Measurements from ENCODE around the gene HCFC2.

DNA sequence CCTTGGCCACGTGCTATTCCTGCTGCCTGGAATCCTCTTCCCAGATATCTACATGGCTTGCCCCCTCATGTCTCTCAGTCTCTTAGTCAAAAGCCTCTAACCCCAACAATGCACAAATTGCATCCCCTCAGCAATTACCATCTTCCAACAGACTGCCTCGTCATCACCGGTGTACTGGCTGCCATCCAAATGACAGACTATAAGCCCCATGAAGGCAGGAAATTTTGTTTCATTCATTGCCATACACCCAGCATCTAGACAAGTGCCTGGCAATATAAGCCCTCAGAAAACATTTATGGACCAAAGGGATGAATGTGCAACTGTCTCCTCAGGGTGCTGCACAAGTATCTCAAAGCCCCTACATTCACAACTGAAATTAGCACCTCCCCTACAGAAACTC lies 20.2 kb upstream of the HCFC2 start:
- TF ChIP-seq HDAC2 (IDR thresholded peaks at IDR 0.05; ENCODE audit: borderline replicate concordance in 1 of 2, low read depth in 2 of 2, low read length in 2 of 2) (no peak), USF2 (IDR thresholded peaks at IDR 0.05; ENCODE audit: low read length) (no peak), E2F6 (IDR thresholded peaks at IDR 0.05) (no peak), KDM1A (IDR thresholded peaks at IDR 0.05; ENCODE audit: borderline replicate concordance, low read length) (no peak), POLR2A (IDR thresholded peaks at IDR 0.05; ENCODE audit: control extremely low read depth in 1 of 2, low read depth in 2 of 2, low read length in 2 of 2) (no peak), POLR2AphosphoS5 (IDR thresholded peaks at IDR 0.05; ENCODE audit: low read depth, low read length) (no peak), SAP30 (IDR thresholded peaks at IDR 0.05; ENCODE audit: insufficient read depth, insufficient replicate concordance, low read length) (no peak), CHD2 (IDR thresholded peaks at IDR 0.05; ENCODE audit: low read length) (no peak)
- TF ChIP-seq, protein P1, sequence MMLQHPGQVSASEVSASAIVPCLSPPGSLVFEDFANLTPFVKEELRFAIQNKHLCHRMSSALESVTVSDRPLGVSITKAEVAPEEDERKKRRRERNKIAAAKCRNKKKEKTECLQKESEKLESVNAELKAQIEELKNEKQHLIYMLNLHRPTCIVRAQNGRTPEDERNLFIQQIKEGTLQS (IDR thresholded peaks at IDR 0.05; ENCODE audit: insufficient read depth, low read depth, low read length), result no peak
- TF ChIP-seq, protein P2, sequence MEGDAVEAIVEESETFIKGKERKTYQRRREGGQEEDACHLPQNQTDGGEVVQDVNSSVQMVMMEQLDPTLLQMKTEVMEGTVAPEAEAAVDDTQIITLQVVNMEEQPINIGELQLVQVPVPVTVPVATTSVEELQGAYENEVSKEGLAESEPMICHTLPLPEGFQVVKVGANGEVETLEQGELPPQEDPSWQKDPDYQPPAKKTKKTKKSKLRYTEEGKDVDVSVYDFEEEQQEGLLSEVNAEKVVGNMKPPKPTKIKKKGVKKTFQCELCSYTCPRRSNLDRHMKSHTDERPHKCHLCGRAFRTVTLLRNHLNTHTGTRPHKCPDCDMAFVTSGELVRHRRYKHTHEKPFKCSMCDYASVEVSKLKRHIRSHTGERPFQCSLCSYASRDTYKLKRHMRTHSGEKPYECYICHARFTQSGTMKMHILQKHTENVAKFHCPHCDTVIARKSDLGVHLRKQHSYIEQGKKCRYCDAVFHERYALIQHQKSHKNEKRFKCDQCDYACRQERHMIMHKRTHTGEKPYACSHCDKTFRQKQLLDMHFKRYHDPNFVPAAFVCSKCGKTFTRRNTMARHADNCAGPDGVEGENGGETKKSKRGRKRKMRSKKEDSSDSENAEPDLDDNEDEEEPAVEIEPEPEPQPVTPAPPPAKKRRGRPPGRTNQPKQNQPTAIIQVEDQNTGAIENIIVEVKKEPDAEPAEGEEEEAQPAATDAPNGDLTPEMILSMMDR (IDR thresholded peaks at IDR 0.05; ENCODE audit: control extremely low read depth in 1 of 3, insufficient read depth in 1 of 3, low read depth in 1 of 3, low read length in 3 of 3), result no peak

All from H1 (cell line).